Esophagus muscularis mucosa (tissue), 4 donors: Measurements from ENCODE around the gene SERPING1.

Experiments used
- CTCF ChIP-seq, 3 experiments: fragments of 200-600 bp in 2 of 3; fragments of 450-650 bp in 1 of 3; sonication (generic) in 2 of 3; IDR thresholded peaks; one replicate each; pipeline ENCODE4 v1.5.1; 2017 to 2019; ENCODE audit warnings: antibody characterized with exemption in 3 of 3, mild to moderate bottlenecking in 2 of 3, moderate library complexity in 1 of 3
- EP300 ChIP-seq: sonication (generic); formaldehyde crosslinking; IDR thresholded peaks from one replicate; pipeline ENCODE4 v1.6.1; 2017; ENCODE audit warnings: antibody characterized with exemption
- POLR2A ChIP-seq: fragments of 450-650 bp; IDR thresholded peaks from one replicate; pipeline ENCODE4 v1.6.1; 2017; ENCODE audit warnings: antibody characterized with exemption, moderate library complexity, mild to moderate bottlenecking, low read depth
- POLR2AphosphoS5 ChIP-seq, 2 donors: sonication (generic); formaldehyde crosslinking; IDR thresholded peaks; one replicate each; pipeline ENCODE4 v1.6.1; 2017; ENCODE audit warnings: antibody characterized with exemption in 2 of 2

DNA sequence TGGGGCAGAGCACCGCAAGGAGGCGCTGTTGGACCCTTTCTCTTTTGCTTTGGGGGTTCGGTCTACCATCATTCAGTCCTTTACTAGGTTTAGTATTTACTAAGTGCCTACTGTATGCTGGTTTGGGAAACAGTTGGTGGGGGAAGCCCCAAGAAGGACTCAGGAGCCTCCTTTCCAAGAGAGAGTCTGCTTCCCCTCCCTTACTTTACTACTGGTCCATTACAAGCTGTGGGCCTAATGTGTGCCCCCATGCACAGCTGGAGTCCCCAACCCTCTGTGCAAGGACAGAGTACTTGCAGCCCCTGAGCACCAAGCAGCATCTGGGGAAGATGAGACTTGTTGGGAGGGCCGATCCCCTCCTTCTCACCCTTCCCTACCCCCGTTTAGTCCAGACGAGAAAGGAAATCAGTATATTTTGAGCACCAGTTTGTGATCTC lies 29.1 kb upstream of the SERPING1 start:
- TF ChIP-seq POLR2A (no peak), CTCF (IDR thresholded peaks at IDR 0.05) (peak in 2 of 3 experiments; percentile 83 to 85), POLR2AphosphoS5 (IDR thresholded peaks at IDR 0.05) (peak in 1 of 2 donors; percentile 51), EP300 (no peak)
